CD4-positive, alpha-beta T cell treated with Interleukin-6 for 4 hours (primary cell): ENCODE data around the gene ZBTB38.

Experiments
- DNase-seq: peaks from one replicate; pipeline ENCODE4 v3.0.0-alpha.2; 2020; ENCODE audit warnings: mixed read lengths

Gene ZBTB38

GRCh38 chr3:141388823-141389621 is 20.7 kb downstream of the ZBTB38 start:
- DNase-seq = no peak

GRCh38 chr3:141389703-141390102 is 21.4 kb downstream of the ZBTB38 start:
- no peak for DNase-seq

DNA sequence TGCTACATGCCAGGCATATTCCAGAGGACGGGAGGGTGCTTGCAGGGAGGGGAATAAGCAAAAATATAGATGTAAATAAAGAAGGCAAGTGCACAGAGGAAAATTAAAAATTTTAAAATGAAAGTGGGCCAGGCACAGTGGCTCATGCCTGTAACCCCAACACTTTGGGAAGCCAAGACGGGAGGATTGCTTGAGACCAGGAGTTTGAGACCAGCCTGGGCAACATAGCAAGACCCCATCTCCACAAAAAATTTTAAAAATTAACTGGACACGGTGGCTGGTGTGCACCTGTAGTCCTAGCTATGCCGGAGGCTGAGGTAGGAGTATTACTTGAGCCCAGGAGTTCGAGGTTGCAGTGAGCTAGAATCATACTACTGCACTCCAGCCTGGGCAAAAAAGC is 22.4 kb downstream of the ZBTB38 start:
- no peak for DNase-seq

GRCh38 chr3:141391298-141391990 is 23.1 kb downstream of the ZBTB38 start:
- DNase-seq = no peak

DNA sequence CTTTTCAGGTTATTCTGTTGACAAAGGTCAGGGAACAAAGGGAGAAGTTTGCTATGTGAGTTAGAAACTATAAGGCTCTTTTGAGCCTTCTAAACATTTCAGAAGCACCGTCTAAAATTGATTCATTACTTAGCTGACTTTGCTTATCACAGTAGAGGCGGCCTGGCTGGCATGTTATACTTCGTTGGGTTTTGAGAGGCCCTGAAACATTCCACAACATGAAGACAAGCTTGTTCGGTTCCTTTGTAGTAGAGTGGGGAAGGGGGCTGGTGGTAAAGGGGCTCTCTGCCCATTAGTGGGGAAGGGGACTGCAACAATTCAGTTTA is 23.6 kb downstream of the ZBTB38 start:
- DNase-seq = no peak

GRCh38 chr3:141392416-141392815 is 24.1 kb downstream of the ZBTB38 start:
- no peak for DNase-seq

DNA sequence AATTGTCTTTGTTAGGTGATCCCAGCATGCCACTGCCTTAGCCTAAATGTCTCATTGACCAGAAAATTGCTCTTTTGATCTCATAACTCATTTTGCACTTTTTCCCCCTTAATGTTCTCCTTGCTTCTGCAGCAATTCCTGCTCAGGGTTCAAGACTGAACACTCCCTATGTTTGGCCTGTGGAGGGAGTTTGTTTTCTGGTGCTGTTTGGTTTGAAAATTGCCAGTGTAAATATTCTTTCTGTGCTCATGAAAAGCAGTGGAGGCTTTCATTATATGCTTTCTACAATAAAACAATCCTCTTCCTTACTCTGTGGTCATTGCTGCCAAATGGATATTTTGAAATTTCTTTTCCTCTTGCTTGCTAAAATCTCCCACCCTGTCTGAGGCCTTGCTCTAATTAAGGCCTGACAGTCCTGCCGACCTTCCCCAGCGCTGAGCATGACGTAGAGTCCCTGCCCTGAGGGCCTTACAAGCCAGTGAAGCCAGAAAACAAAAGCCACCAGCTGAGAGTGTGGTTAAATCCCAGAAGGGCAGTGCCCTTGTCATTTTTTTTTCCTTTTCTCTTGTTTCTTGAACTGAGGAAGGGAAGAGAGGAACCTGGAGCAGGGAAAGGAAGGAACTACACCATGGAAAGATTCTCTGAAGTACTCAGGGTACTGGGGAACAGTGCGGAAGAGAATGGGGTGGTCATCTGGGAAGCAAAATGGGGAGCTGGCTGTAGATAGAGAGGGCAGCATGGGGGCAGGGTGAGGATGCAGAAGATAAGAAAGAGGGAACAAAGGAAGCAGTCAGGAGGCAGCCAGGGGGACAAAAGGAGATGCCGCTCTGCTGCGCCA is 24.8 kb downstream of the ZBTB38 start:
- no peak for DNase-seq

GRCh38 chr3:141393735-141394076 is 25.4 kb downstream of the ZBTB38 start:
- DNase-seq = no peak

- DNase-seq = no peak
Measured at GRCh38 chr3:141394560-141394959, 26.3 kb downstream of the ZBTB38 start.

- DNase-seq = no peak
Measured at GRCh38 chr3:141395005-141395589, 26.8 kb downstream of the ZBTB38 start.

GRCh38 chr3:141397996-141398395 is 29.7 kb downstream of the ZBTB38 start:
- DNase-seq = no peak

DNA sequence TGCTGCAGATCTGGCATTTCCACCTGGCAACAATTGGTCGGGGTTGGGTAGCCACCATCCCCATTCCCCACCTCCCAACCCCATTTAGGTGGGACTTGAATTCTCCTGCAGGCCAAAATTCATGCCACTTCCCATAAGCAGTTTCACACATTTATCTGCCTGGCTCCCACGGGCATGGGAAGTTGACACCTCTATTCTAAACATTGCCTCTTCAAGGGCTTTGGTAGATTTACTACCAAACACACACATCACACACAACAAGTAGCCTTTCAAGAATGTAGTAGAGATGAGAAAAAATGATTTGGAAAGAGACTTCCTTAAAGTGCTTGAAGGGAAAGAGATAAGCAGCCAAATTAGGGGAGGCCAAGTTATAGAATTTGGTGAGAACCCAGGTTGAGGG is 30.9 kb downstream of the ZBTB38 start:
- no peak for DNase-seq

DNA sequence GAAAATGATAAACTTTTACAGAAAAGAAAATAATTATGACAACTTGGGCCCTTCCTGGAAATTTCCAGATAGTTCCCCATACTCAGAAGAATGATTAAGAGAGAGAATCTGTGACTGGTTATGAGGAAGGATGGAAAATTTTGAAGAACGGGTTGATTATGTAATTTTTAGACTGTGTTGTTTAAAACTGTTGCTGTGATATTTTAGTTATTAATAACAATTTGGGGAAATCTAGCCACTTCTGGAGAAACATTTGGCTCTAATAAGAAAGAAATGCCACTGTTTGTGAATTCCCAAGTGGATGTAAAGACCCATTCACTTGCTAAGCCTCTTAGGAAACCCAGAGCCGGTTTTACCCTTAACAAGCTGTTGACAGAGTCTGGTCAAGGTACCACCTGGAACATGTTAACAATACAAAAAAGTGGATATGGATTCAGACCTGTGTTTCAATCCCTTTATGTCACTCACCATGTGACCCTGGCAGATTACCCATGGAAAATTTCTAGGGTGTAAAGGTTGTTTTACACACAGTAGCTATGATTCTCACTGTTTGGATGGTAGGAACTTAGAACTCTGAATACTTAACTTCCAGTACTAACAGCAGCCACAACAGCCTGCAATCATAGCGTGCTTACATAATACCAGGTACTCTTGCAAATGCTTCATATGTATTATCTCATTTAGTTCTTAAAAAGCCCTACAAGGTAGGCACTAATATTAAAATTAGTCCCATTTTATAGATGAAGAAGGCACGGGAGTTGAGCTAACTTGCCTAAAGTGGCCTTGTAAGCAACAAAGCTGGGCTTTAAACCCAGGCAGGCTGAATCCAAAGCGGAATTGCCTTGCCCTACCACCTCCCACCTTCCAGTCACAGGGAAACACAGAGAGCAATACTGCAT is 32.0 kb downstream of the ZBTB38 start:
- DNase-seq = no peak

GRCh38 chr3:141401095-141401494 is 32.8 kb downstream of the ZBTB38 start:
- DNase-seq = no peak

DNA sequence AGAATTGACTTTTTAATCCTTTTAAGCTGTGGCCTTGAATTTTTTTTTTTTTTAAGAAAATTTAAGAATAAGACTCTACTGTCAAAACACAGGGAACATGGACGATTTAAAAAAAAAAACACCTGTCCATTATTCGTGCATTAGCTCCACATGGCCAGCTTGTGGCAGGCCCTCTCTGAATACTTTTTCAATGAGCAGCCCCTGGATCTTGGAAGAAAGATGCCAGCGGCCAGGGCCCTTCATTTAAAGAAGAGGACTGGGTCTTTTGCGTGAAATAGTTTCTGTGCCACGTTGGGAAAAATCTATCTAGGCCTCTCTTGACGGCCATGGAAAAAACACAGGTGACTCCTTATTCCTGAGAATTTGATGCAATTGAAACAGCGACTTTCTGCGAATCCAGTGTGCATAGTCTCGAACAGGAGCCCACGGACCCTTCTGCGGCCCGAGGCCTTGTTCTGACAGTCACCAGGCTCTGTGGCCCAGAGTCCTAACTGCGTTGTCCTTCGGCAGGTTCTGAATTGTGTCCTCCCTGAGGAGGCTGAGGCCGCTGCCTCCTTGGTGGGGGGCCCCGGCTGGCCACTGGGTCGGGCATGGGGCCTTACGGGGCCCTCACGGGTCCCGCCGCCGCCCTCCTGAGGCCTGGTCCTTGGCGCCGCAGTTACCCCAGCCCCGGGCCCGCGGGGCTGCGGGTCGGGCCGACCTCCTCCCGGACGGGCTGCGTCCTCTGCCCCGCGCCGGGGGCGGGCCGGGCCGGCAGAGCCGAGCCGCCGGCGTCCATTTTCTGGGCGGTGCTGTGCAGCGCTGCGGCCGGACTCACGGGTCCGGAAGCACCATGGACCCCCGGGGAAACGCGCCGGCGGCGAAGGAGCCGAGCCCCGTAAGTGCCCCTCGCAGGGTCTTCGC is 33.5 kb downstream of the ZBTB38 start:
- peak; percentile 59 for DNase-seq

DNA sequence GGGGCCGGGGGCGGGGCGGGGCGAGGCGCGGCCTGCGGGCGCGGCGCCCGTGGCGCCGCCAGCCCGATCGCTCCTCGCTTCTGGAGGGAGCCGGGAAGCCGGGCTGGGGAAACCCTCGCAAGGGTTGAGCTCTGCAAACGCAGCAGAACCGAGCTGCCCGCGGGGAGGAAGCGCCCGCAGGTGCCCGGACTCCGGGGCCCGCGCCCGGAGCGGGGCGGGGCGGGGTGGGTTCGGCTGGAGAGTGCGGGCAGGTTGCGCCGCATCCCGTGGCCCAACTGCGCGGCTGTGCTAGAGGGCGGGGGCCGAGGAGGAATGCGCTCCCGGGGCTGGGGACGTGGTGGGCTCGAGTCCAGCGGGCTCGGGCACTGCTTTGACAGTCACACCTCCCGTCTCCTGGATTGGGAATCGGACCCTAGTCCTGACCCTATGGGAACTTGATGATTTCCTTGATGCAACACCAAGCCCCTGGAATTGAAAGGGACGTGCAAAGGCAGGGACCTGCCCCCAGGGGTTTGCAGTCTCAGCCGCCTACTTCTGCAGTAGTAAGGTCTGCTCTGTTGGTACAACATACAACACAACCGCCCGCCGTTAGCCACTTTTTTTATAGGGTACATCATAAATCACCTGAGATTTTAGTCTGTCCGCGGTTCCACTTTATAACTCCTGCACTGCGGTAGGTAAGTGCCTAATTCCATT is 34.3 kb downstream of the ZBTB38 start:
- DNase-seq = peak; percentile 66

DNA sequence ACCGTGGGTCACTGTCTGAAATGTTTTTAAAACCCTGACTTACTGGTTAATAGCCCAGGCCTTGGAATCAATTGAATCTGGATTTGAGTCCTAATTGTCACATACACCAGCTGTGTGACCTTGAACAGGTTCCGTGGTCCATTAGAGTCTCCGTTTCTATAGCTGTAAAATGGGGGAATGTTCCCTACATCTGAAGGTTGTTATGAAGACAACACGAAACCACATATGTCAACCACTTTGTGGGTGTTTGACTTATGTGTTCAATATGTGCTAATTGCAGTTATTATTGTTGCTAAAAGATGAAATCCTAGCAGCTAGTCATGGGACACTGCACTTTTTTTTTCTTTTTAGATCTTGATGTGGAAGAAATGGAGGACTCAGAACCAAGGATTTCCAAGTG is 35.3 kb downstream of the ZBTB38 start:
- no peak for DNase-seq

- DNase-seq = no peak
Measured at GRCh38 chr3:141405025-141405424, 36.7 kb downstream of the ZBTB38 start.

- DNase-seq = no peak
Measured at GRCh38 chr3:141405591-141405990, 37.3 kb downstream of the ZBTB38 start.

- DNase-seq = no peak
Measured at GRCh38 chr3:141406265-141406664, 38.0 kb downstream of the ZBTB38 start.

- DNase-seq = no peak
Measured at GRCh38 chr3:141407047-141407446, 38.7 kb downstream of the ZBTB38 start.
